Right kidney (tissue), 9 donors: Measurements from ENCODE around the gene CCT7.
"Not testable (repeated sequence)": the region's sequence is repeated elsewhere in the genome, so short reads cannot be mapped to it uniquely, and the experiment has no call there.

ENCODE experiments used
- DNase-seq: peaks from one replicate; pipeline ENCODE4 v3.0.0-alpha.2; 2016
- long read RNA-seq, 8 donors: transcript quantifications; one replicate each; lab custom pipeline, GENCODE V29; 2026

CCT7 gene
- long read RNA-seq, donor 1, transcript CCT7-201 (12 exons, 1,916 nt): major isoform, 87 of 144 reads
- long read RNA-seq, donor 1, partial matches to known transcripts: 53 of 144 reads
- long read RNA-seq, donor 1, other reads (novel, unspliced or antisense): 0 of 144 reads
- long read RNA-seq, donor 2, transcript CCT7-201 (12 exons, 1,916 nt): major isoform, 23 of 96 reads
- long read RNA-seq, donor 2, partial matches to known transcripts: 67 of 96 reads
- long read RNA-seq, donor 2, other reads (novel, unspliced or antisense): 0 of 96 reads
- long read RNA-seq, donor 3, transcript CCT7-201 (12 exons, 1,916 nt): major isoform, 40 of 105 reads
- long read RNA-seq, donor 3, partial matches to known transcripts: 64 of 105 reads
- long read RNA-seq, donor 3, other reads (novel, unspliced or antisense): 0 of 105 reads
- long read RNA-seq, donor 4, transcript CCT7-201 (12 exons, 1,916 nt): major isoform, 44 of 156 reads
- long read RNA-seq, donor 4, partial matches to known transcripts: 106 of 156 reads
- long read RNA-seq, donor 4, other reads (novel, unspliced or antisense): 0 of 156 reads
- long read RNA-seq, donor 5, transcript CCT7-201 (12 exons, 1,916 nt): major isoform, 59 of 204 reads
- long read RNA-seq, donor 5, transcript CCT7-211 (4 exons, 527 nt): minor isoform, 5 of 204 reads
- long read RNA-seq, donor 5, partial matches to known transcripts: 139 of 204 reads
- long read RNA-seq, donor 5, other reads (novel, unspliced or antisense): 0 of 204 reads
- long read RNA-seq, donor 6, transcript CCT7-201 (12 exons, 1,916 nt): major isoform, 44 of 139 reads
- long read RNA-seq, donor 6, partial matches to known transcripts: 93 of 139 reads
- long read RNA-seq, donor 6, other reads (novel, unspliced or antisense): 0 of 139 reads
- long read RNA-seq, donor 7, transcript CCT7-201 (12 exons, 1,916 nt): major isoform, 92 of 315 reads
- long read RNA-seq, donor 7, transcript CCT7-211 (4 exons, 527 nt): minor isoform, 6 of 315 reads
- long read RNA-seq, donor 7, partial matches to known transcripts: 216 of 315 reads
- long read RNA-seq, donor 7, other reads (novel, unspliced or antisense): 0 of 315 reads
- long read RNA-seq, donor 8, transcript CCT7-201 (12 exons, 1,916 nt): major isoform, 50 of 75 reads
- long read RNA-seq, donor 8, partial matches to known transcripts: 24 of 75 reads
- long read RNA-seq, donor 8, other reads (novel, unspliced or antisense): 0 of 75 reads

- DNase-seq: peak; percentile 98
Observed at GRCh38 chr2:73233932-73234832, at the start of gene CCT7. Gene CCT7, plus strand, starts transcription at chr2:73234308. Its CDS starts 71 bp downstream, at chr2:73234379.

- no peak for DNase-seq
Observed at GRCh38 chr2:73185965-73186364, 48.1 kb upstream of the CCT7 start.

- no peak for DNase-seq
Observed at GRCh38 chr2:73187549-73187948, 46.6 kb upstream of the CCT7 start.

- DNase-seq: no peak
Observed at GRCh38 chr2:73197579-73197978, 36.5 kb upstream of the CCT7 start.

GRCh38 chr2:73200281-73200680, 33.8 kb upstream of the CCT7 start:
- not testable (repeated sequence) for DNase-seq

GRCh38 chr2:73202156-73203054, 31.7 kb upstream of the CCT7 start, which contains the start of gene NOTO:
Gene NOTO, plus strand, starts transcription at chr2:73202574. Its CDS starts 93 bp downstream, at chr2:73202667.
- DNase-seq: peak; percentile 66

GRCh38 chr2:73203055-73203681, 30.9 kb upstream of the CCT7 start:
- no peak for DNase-seq

GRCh38 chr2:73205611-73206010, 28.5 kb upstream of the CCT7 start:
- no peak for DNase-seq

- DNase-seq: no peak
Observed at GRCh38 chr2:73208258-73208657, 25.9 kb upstream of the CCT7 start.

GRCh38 chr2:73210019-73210418, 24.1 kb upstream of the CCT7 start:
- DNase-seq: no peak

- no peak for DNase-seq
Observed at GRCh38 chr2:73210696-73211095, 23.4 kb upstream of the CCT7 start.

GRCh38 chr2:73212098-73212447, 22.0 kb upstream of the CCT7 start:
- DNase-seq: no peak

- peak; percentile 55 for DNase-seq
Observed at GRCh38 chr2:73212448-73213176, 21.5 kb upstream of the CCT7 start.

- DNase-seq: peak; percentile 93
Observed at GRCh38 chr2:73214120-73215035, 19.7 kb upstream of the CCT7 start, which contains the start of gene SMYD5. Gene SMYD5, plus strand, starts transcription at chr2:73214245. Its CDS starts 22 bp downstream, at chr2:73214267.

GRCh38 chr2:73215254-73215653, 18.9 kb upstream of the CCT7 start:
- no peak for DNase-seq

- DNase-seq: no peak
Observed at GRCh38 chr2:73217160-73217559, 16.9 kb upstream of the CCT7 start.

- DNase-seq: no peak
Observed at GRCh38 chr2:73217826-73218225, 16.3 kb upstream of the CCT7 start.

- DNase-seq: no peak
Observed at GRCh38 chr2:73218298-73218697, 15.8 kb upstream of the CCT7 start.
